ENCODE results near the gene LHFPL3. TPM values are rescaled to one million over a fixed set of nuclear protein-coding genes. Genes with fewer than 3 reads are reported as not detected.
"Not testable (repeated sequence)": the region's sequence is repeated elsewhere in the genome, so short reads cannot be mapped to it uniquely, and the experiment has no call there.

LHFPL3 gene
- total RNA-seq, 1 donor from 2014 or later: not detected

GRCh38 chr7:104550362-104550761, 222.0 kb downstream of the LHFPL3 start:
- no peak for DNase-seq (ENCODE audit: low read depth)
- no peak for TF ChIP-seq CTCF (conservative IDR thresholded peaks at IDR 0.05; ENCODE audit: low read depth, low read length)
- no peak overlapping the region for H3K4me3 ChIP-seq (ENCODE audit: low read depth, low read length)

- DNase-seq (ENCODE audit: low read depth): no peak
- H3K4me3 ChIP-seq (ENCODE audit: low read depth, low read length): no peak overlapping the region
- no peak for TF ChIP-seq CTCF (conservative IDR thresholded peaks at IDR 0.05; ENCODE audit: low read depth, low read length)
Observed at GRCh38 chr7:104551226-104551625, 222.8 kb downstream of the LHFPL3 start.

GRCh38 chr7:104552102-104552501, 223.7 kb downstream of the LHFPL3 start:
- peak; percentile 2 for DNase-seq (ENCODE audit: low read depth)
- no peak for TF ChIP-seq CTCF (conservative IDR thresholded peaks at IDR 0.05; ENCODE audit: low read depth, low read length)
- H3K4me3 ChIP-seq (ENCODE audit: low read depth, low read length): no peak overlapping the region

- H3K4me3 ChIP-seq (ENCODE audit: low read depth, low read length): no peak overlapping the region
- no peak for DNase-seq (ENCODE audit: low read depth)
- no peak for TF ChIP-seq CTCF (conservative IDR thresholded peaks at IDR 0.05; ENCODE audit: low read depth, low read length)
Observed at GRCh38 chr7:104553074-104553473, 224.7 kb downstream of the LHFPL3 start.

- DNase-seq (ENCODE audit: low read depth); H3K4me3 ChIP-seq (ENCODE audit: low read depth, low read length): not testable (repeated sequence)
Observed at GRCh38 chr7:104563350-104563901, 235.0 kb downstream of the LHFPL3 start.

- no peak overlapping the region for H3K4me3 ChIP-seq (ENCODE audit: low read depth, low read length)
- TF ChIP-seq CTCF (conservative IDR thresholded peaks at IDR 0.05; ENCODE audit: low read depth, low read length): no peak
- DNase-seq (ENCODE audit: low read depth): no peak
Observed at GRCh38 chr7:104569751-104570150, 241.3 kb downstream of the LHFPL3 start.

GRCh38 chr7:104572554-104572953, 244.2 kb downstream of the LHFPL3 start:
- TF ChIP-seq CTCF (conservative IDR thresholded peaks at IDR 0.05; ENCODE audit: low read depth, low read length): no peak
- no peak for DNase-seq (ENCODE audit: low read depth)
- H3K4me3 ChIP-seq (ENCODE audit: low read depth, low read length): no peak overlapping the region

All from epithelial cell of proximal tubule (primary cell).